CD14-positive monocyte (primary cell): Measurements from ENCODE around the gene MYOCD. TPM values are rescaled to one million over a fixed set of nuclear protein-coding genes. Genes with fewer than 3 reads are reported as not detected.

Experiments
- DNase-seq, 3 donors: peaks; one replicate each; pipeline ENCODE4 v3.0.0-alpha.2; 2011 to 2022
- H2AFZ ChIP-seq: 2 replicates; pipeline ENCODE4 v1.6.0; 2012; ENCODE audit warnings: mild to moderate bottlenecking, low read depth, low read length, inconsistent platforms; ENCODE audit not compliant: insufficient read depth, poor library complexity, severe bottlenecking
- H3K27ac ChIP-seq, 2 donors: 1 replicate in 1 of 2; 2 replicates in 1 of 2; pipeline ENCODE4 v1.5.1; 2012 to 2013; ENCODE audit warnings: low read length in 2 of 2, control low read depth in 1 of 2, inconsistent platforms in 1 of 2, low read depth in 1 of 2, mild to moderate bottlenecking in 1 of 2
- H3K27me3 ChIP-seq, 2 donors: one replicate each; pipeline versions ENCODE4 v1.6.0 to v1.6.1; 2011 to 2013; ENCODE audit warnings: low read length in 2 of 2; ENCODE audit not compliant: control insufficient read depth in 2 of 2, insufficient read depth in 2 of 2
- H3K36me3 ChIP-seq, 2 donors: replicated peaks in 1 of 2; 1 replicate in 1 of 2; 2 replicates in 1 of 2; pipeline versions ENCODE4 v1.5.1 to v1.6.1; 2012 to 2013; ENCODE audit warnings: low read length in 2 of 2, control low read depth in 1 of 2, inconsistent platforms in 1 of 2, mild to moderate bottlenecking in 1 of 2; ENCODE audit not compliant: insufficient read depth in 2 of 2, control insufficient read depth in 1 of 2
- H3K4me1 ChIP-seq, 2 donors: 1 replicate in 1 of 2; 2 replicates in 1 of 2; pipeline versions ENCODE4 v1.5.1 to v1.6.1; 2012 to 2013; ENCODE audit warnings: low read length in 2 of 2, control low read depth in 1 of 2, inconsistent platforms in 1 of 2, mild to moderate bottlenecking in 1 of 2, moderate library complexity in 1 of 2; ENCODE audit not compliant: insufficient read depth in 2 of 2, control insufficient read depth in 1 of 2
- H3K4me2 ChIP-seq: replicated peaks from 2 replicates; pipeline ENCODE3; 2012; ENCODE audit warnings: low read length, moderate library complexity, mild to moderate bottlenecking; ENCODE audit not compliant: poor library complexity, severe bottlenecking; ENCODE audit errors: extremely low read depth
- H3K4me3 ChIP-seq, 3 experiments: fragments of 200-600 bp in 1 of 3; sonication (generic) in 1 of 3; replicated peaks in 1 of 3; 1 replicate in 2 of 3; 2 replicates in 1 of 3; pipeline ENCODE4 v1.5.1; 2011 to 2013; ENCODE audit warnings: low read length in 3 of 3, mild to moderate bottlenecking in 3 of 3, control low read depth in 2 of 3, low read depth in 2 of 3, inconsistent platforms in 1 of 3, moderate library complexity in 1 of 3
- H3K79me2 ChIP-seq: 2 replicates; pipeline ENCODE4 v1.6.0; 2012; ENCODE audit warnings: mild to moderate bottlenecking, control low read depth, inconsistent platforms, low read length, moderate library complexity; ENCODE audit not compliant: insufficient read depth
- H3K9ac ChIP-seq: 2 replicates; pipeline ENCODE4 v1.6.0; 2017; ENCODE audit warnings: low read length, mild to moderate bottlenecking; ENCODE audit not compliant: insufficient read depth, poor library complexity, severe bottlenecking
- H3K9me3 ChIP-seq, 2 donors: replicated peaks in 1 of 2; 1 replicate in 1 of 2; 2 replicates in 1 of 2; pipeline versions ENCODE4 v1.5.1 to v1.6.1; 2012 to 2013; ENCODE audit warnings: low read length in 2 of 2, control low read depth in 1 of 2; ENCODE audit not compliant: control insufficient read depth in 1 of 2, insufficient read depth in 1 of 2
- H4K20me1 ChIP-seq: 2 replicates; pipeline ENCODE4 v1.6.0; 2012; ENCODE audit warnings: mild to moderate bottlenecking, low read length, control low read depth, moderate library complexity; ENCODE audit not compliant: insufficient read depth
- H3K27ac Mint-ChIP-seq, 7 donors: one replicate each; pipeline ENCODE4 v1.8.0; 2020; ENCODE audit warnings: mild to moderate bottlenecking in 7 of 7, mixed read lengths in 7 of 7, moderate library complexity in 6 of 7, inconsistent platforms in 2 of 7
- H3K27me3 Mint-ChIP-seq, 3 donors: one replicate each; pipeline ENCODE4 v1.8.0; 2021 to 2022; ENCODE audit warnings: low read depth in 3 of 3, mild to moderate bottlenecking in 3 of 3, mixed read lengths in 3 of 3, moderate library complexity in 3 of 3, inconsistent platforms in 1 of 3
- H3K36me3 Mint-ChIP-seq, 2 donors: one replicate each; pipeline ENCODE4 v1.8.0; 2020; ENCODE audit warnings: mixed read lengths in 2 of 2, inconsistent platforms in 1 of 2, mild to moderate bottlenecking in 1 of 2
- H3K4me1 Mint-ChIP-seq: one replicate; pipeline ENCODE4 v1.8.0; 2020; ENCODE audit warnings: mild to moderate bottlenecking, mixed read lengths
- H3K4me3 Mint-ChIP-seq, 2 donors: one replicate each; pipeline ENCODE4 v1.8.0; 2020; ENCODE audit warnings: mild to moderate bottlenecking in 2 of 2, mixed read lengths in 2 of 2, moderate library complexity in 1 of 2
- H3K9me3 Mint-ChIP-seq, 7 donors: one replicate each; pipeline ENCODE4 v1.8.0; 2020 to 2022; ENCODE audit warnings: mixed read lengths in 7 of 7, mild to moderate bottlenecking in 6 of 7, moderate library complexity in 6 of 7, inconsistent platforms in 2 of 7
- CTCF ChIP-seq: fragments of 200-600 bp; IDR thresholded peaks from one replicate; pipeline ENCODE4 v1.8.0; 2022; ENCODE audit warnings: antibody characterized with exemption, mild to moderate bottlenecking
- WGBS: methylation state at CpG from one replicate; pipeline ENCODE4 v1.1.5; 2013; ENCODE audit warnings: missing lambda C conversion rate; ENCODE audit not compliant: insufficient coverage; 5-methylcytosine and 5-hydroxymethylcytosine counted together
- intact Hi-C, 2 donors: fragments of 100-400 bp; cut with micrococcal nuclease; formaldehyde crosslinking; loops; one replicate each; pipeline versions ENCODE4 v1.15.0 to v1.15.1; 2023
- polyA plus RNA-seq, 3 donors: library from polyadenylated mRNA; depleted of rRNA in 1 of 3; unstranded in 2 of 3; stranded (reverse) in 1 of 3; fragments of 300-500 nt in 2 of 3; fragments of >200 nt in 1 of 3; fragmentation: Illumina TruSeq in 2 of 3; gene quantifications; 1 replicate in 2 of 3; 2 replicates in 1 of 3; pipeline ENCODE4 v1.2.3, GENCODE V29; 2012 to 2021

Gene MYOCD
- polyA plus RNA-seq, 3 donors: not detected

DNA sequence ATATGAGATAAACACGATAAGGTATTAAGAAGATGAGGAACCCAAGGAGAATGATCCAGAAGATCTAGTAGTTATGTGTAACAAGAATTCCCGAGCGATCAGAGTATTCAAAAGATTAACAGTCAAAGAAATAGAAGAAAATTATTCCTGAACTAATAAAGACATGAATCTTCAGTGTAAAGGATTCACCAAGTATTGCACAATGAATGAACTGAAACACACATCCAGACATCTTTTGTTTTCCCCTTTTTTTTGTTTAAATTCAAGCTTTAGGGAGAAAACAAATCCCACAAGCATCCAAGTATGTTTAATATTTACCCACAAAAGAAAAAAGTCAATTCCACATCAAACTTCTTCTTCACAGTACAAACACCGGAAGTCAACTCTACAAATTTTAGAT is 23.7 kb upstream of the MYOCD start:
- H3K4me1 Mint-ChIP-seq: no peaks in the 10 kb centered on the region
- no peaks in the 10 kb centered on the region for H3K36me3 Mint-ChIP-seq
- Histone ChIP-seq H3K36me3 (no peaks in the 10 kb centered on the region), H4K20me1 (no peaks in the 10 kb centered on the region), H3K79me2 (no peaks in the 10 kb centered on the region), H3K4me2 (no peak overlapping the region), H3K4me1 (no peaks in the 10 kb centered on the region), H3K9me3 (peaks cover 0 to 4% of the 10 kb centered on the region in 2 donors), H2AFZ (no peak overlapping the region), H3K27ac (no peak overlapping the region), H3K9ac (no peak overlapping the region), H3K4me3 (no peak overlapping the region), H3K27me3 (no peaks in the 10 kb centered on the region)
- DNase-seq: no peak
- TF ChIP-seq CTCF: no peak
- intact Hi-C loops: no loop called here
- peaks cover 0 to 9% (median 2%) of the 10 kb centered on the region in 7 donors for H3K9me3 Mint-ChIP-seq
- WGBS: 100% methylated on average over 1 of the region's 4 CpGs
- H3K27ac Mint-ChIP-seq: no peak overlapping the region
- peaks cover 0 to 3% (median 1%) of the 10 kb centered on the region in 3 donors for H3K27me3 Mint-ChIP-seq
- no peak overlapping the region for H3K4me3 Mint-ChIP-seq

- no peak for DNase-seq
- Mint-ChIP-seq H3K4me1 (no peaks in the 10 kb centered on the region), H3K4me3 (no peak overlapping the region), H3K27me3 (peaks cover 0 to 3% (median 3%) of the 10 kb centered on the region in 3 donors), H3K27ac (no peak overlapping the region), H3K36me3 (no peaks in the 10 kb centered on the region), H3K9me3 (peaks cover 0 to 6% (median 2%) of the 10 kb centered on the region in 7 donors)
- intact Hi-C loops: no loop called here
- H3K36me3 ChIP-seq: no peaks in the 10 kb centered on the region
- H2AFZ ChIP-seq: no peak overlapping the region
- H3K4me2 ChIP-seq: no peak overlapping the region
- TF ChIP-seq CTCF: no peak
- H3K4me1 ChIP-seq: no peaks in the 10 kb centered on the region
- H3K9me3 ChIP-seq: no peaks in the 10 kb centered on the region
- H3K79me2 ChIP-seq: no peaks in the 10 kb centered on the region
- WGBS: 80% methylated on average over 1 of the region's 1 CpG
- no peak overlapping the region for H3K4me3 ChIP-seq
- H3K27me3 ChIP-seq: no peaks in the 10 kb centered on the region
- H4K20me1 ChIP-seq: no peaks in the 10 kb centered on the region
- no peak overlapping the region for H3K27ac ChIP-seq
- H3K9ac ChIP-seq: no peak overlapping the region
Observed at GRCh38 chr17:12643822-12644221, 21.9 kb upstream of the MYOCD start.
